HCT116 (cell line): ENCODE results near the gene VAMP2. TPM values are rescaled to one million over a fixed set of nuclear protein-coding genes. Genes with fewer than 3 reads are reported as not detected.

Experiments
- ATAC-seq: fragments of 200-7000 bp; cut with Tn5 transposase; 2 replicates; pipeline ENCODE4 v1.9.1; 2020; ENCODE audit warnings: mild to moderate bottlenecking, moderate library complexity
- BruUV-seq: library from RNA; stranded (reverse); fragments of 400-500 nt; replicated peaks from 2 replicates; lab custom pipeline; 2021; lab: Mats Ljungman, UMichigan
- CTCF ChIA-PET: fragments of 300-600 bp; sonication (Branson Sonifier 250); formaldehyde crosslinking; loops from one replicate; lab custom pipeline; 2021; ENCODE audit warnings: antibody characterized with exemption; lab: Charles Lee
- POLR2A ChIA-PET: fragments of 300-600, 350-600 bp; sonication (Branson Sonifier 250); formaldehyde crosslinking; loops from one replicate; lab custom pipeline; 2021; ENCODE audit warnings: antibody characterized with exemption; lab: Charles Lee
- RAD21 ChIA-PET, 2 experiments: fragments of 300-600 bp; sonication (Branson Sonifier 250); formaldehyde crosslinking; loops; one replicate each; lab custom pipeline; 2023; ENCODE audit warnings: low total read pairs in 2 of 2; ENCODE audit not compliant: uncharacterized antibody in 2 of 2, unreplicated experiment in 2 of 2, low non-redundant PET in 1 of 2; lab: Charles Lee
- DNase-seq: peaks from one replicate; pipeline ENCODE4 v3.0.0-alpha.2; 2010; ENCODE audit warnings: low read depth, low spot score
- H2AFZ ChIP-seq: fragments of 200-600 bp; shearing (Covaris generic), sonication (generic); 2 replicates; pipeline ENCODE4 v1.6.1; 2017; ENCODE audit warnings: low read depth, mixed run types, mixed read lengths, antibody characterized with exemption, low read length; ENCODE audit not compliant: poor library complexity, severe bottlenecking
- H3K27ac ChIP-seq: 2 replicates; pipeline ENCODE4 v1.5.1; 2012; ENCODE audit warnings: low read depth, low read length
- H3K27me3 ChIP-seq: fragments of 200-600 bp; sonication (generic); 2 replicates; pipeline ENCODE4 v1.6.1; 2016; ENCODE audit warnings: mixed run types, low read length, mixed read lengths; ENCODE audit not compliant: insufficient read depth
- H3K36me3 ChIP-seq, 2 experiments: fragments of 200-500 bp in 1 of 2; fragments of 200-600 bp in 1 of 2; sonication (Bioruptor generic) in 1 of 2; sonication (generic) in 1 of 2; 2 replicates each; pipeline versions ENCODE4 v1.5.1 to v1.6.1; 2014 to 2016; ENCODE audit warnings: low read length in 2 of 2, inconsistent platforms in 1 of 2, mixed read lengths in 1 of 2, mixed run types in 1 of 2; ENCODE audit not compliant: insufficient read depth in 2 of 2, control insufficient read depth in 1 of 2
- H3K4me1 ChIP-seq, 2 experiments: fragments of 200-600 bp in 1 of 2; sonication (generic) in 1 of 2; 2 replicates each; pipeline versions ENCODE4 v1.5.1 to v1.6.1; 2012 to 2017; ENCODE audit warnings: low read length in 2 of 2, inconsistent platforms in 1 of 2, mild to moderate bottlenecking in 1 of 2, mixed read lengths in 1 of 2, mixed run types in 1 of 2, moderate library complexity in 1 of 2; ENCODE audit not compliant: insufficient read depth in 2 of 2, control insufficient read depth in 1 of 2
- H3K4me2 ChIP-seq: fragments of 200-600 bp; sonication (generic); 2 replicates; pipeline ENCODE4 v1.6.1; 2017; ENCODE audit warnings: mixed run types, low read length, mixed read lengths
- H3K4me3 ChIP-seq, 2 experiments: fragments of 200-600 bp in 1 of 2; sonication (generic) in 1 of 2; replicated peaks in 1 of 2; 2 replicates each; pipeline ENCODE4 v1.5.1; 2011 to 2016; ENCODE audit warnings: low read length in 2 of 2, control low read depth in 1 of 2, low read depth in 1 of 2, mild to moderate bottlenecking in 1 of 2, mixed read lengths in 1 of 2, mixed run types in 1 of 2
- H3K79me2 ChIP-seq: fragments of 200-600 bp; sonication (generic); 2 replicates; pipeline ENCODE4 v1.6.1; 2017; ENCODE audit warnings: mild to moderate bottlenecking, mixed run types, low read length, moderate library complexity, mixed read lengths; ENCODE audit not compliant: insufficient read depth
- H3K9ac ChIP-seq: fragments of 200-600 bp; sonication (generic); 2 replicates; pipeline ENCODE4 v1.6.1; 2016; ENCODE audit warnings: low read length, mixed read lengths
- H3K9me2 ChIP-seq: fragments of 200-600 bp; sonication (generic), shearing (Covaris generic); 2 replicates; pipeline ENCODE4 v1.6.1; 2017; ENCODE audit warnings: mixed run types, mild to moderate bottlenecking, moderate library complexity; ENCODE audit not compliant: insufficient read depth
- H3K9me3 ChIP-seq, 2 experiments: fragments of 200-500 bp in 1 of 2; fragments of 200-600 bp in 1 of 2; sonication (Bioruptor generic) in 1 of 2; sonication (generic) in 1 of 2; 2 replicates each; pipeline ENCODE4 v1.6.1; 2014 to 2017; ENCODE audit warnings: low read length in 2 of 2, mixed read lengths in 2 of 2, inconsistent platforms in 1 of 2, low read depth in 1 of 2, mild to moderate bottlenecking in 1 of 2, mixed run types in 1 of 2, moderate library complexity in 1 of 2; ENCODE audit not compliant: control insufficient read depth in 1 of 2, insufficient read depth in 1 of 2
- H4K20me1 ChIP-seq: fragments of 200-600 bp; sonication (generic), shearing (Covaris generic); 2 replicates; pipeline ENCODE4 v1.6.1; 2017; ENCODE audit warnings: mixed run types, mild to moderate bottlenecking, moderate library complexity; ENCODE audit not compliant: insufficient read depth
- SIN3A ChIP-seq: IDR thresholded peaks from 2 replicates; pipeline ENCODE4 v1.6.1; 2012; ENCODE audit warnings: low read depth
- ZBTB33 ChIP-seq: IDR thresholded peaks from 2 replicates; pipeline ENCODE4 v1.6.1; 2011; ENCODE audit warnings: mild to moderate bottlenecking, low read length, moderate library complexity; ENCODE audit not compliant: insufficient replicate concordance; ENCODE audit errors: extremely low read depth
- ZNF274 ChIP-seq: fragments of 200-500 bp; sonication (Bioruptor generic); IDR thresholded peaks from 2 replicates; pipeline ENCODE4 v1.6.1; 2014; ENCODE audit warnings: mild to moderate bottlenecking, low read depth, low read length, inconsistent platforms
- intact Hi-C: fragments of 100-400 bp; cut with micrococcal nuclease; formaldehyde crosslinking; loops from 2 replicates; pipeline ENCODE4 v1.10.0; 2022
- total RNA-seq: library from RNA; stranded (reverse); gene quantifications from one replicate; pipeline ENCODE4 v1.2.1, GENCODE V29; 2021; ENCODE audit not compliant: unreplicated experiment

Gene VAMP2
- total RNA-seq, 1 experiment from 2014 or later: 35.9 TPM

GRCh38 chr17:8117367-8117979, 45.3 kb downstream of the VAMP2 start (continued):
- TF ChIP-seq ZBTB33: no peak

- no peak overlapping the region for H3K4me3 ChIP-seq
- TF ChIP-seq ZNF274 (no peak), SIN3A (no peak)
- H3K9me3 ChIP-seq: no peaks in the 10 kb centered on the region
- POLR2A ChIA-PET: interaction anchor here (0.8 to 4.1 kb wide), 2 partner anchors 13 to 57 kb away, joined by 3 to 43 read pairs; no protein-coding TSS in a partner anchor
- CTCF ChIA-PET: interaction anchor here (4.0 kb wide), 1 partner anchor 23 kb away, joined by 26 read pairs; no protein-coding TSS in a partner anchor
- intact Hi-C loops: loop anchor here (5.0 kb wide), 1 partner anchor 39 kb away; no protein-coding TSS in a partner anchor
- DNase-seq (no peak), ATAC-seq (no peak)
- RAD21 ChIA-PET: no interaction called here
- H3K9ac ChIP-seq: 0 out of 2 replicates have a peak overlapping the region, but pooled peaks have one; percentile 88
- no peak overlapping the region for H2AFZ ChIP-seq
- no peaks in the 10 kb centered on the region for H3K27me3 ChIP-seq
- H3K4me1 ChIP-seq: peaks cover 19 to 45% of the 10 kb centered on the region in 2 experiments
- H3K4me2 ChIP-seq: peak overlapping the region; percentile 98; the same call in 1 of the 2 replicates
- no peaks in the 10 kb centered on the region for H3K79me2 ChIP-seq
- BruUV-seq: no TSS peak
- no peaks in the 10 kb centered on the region for H3K9me2 ChIP-seq
- H3K27ac ChIP-seq: no peak overlapping the region
- peaks cover 3% of the 10 kb centered on the region; the same call in 1 of the 2 replicates for H4K20me1 ChIP-seq
- H3K36me3 ChIP-seq: no peaks in the 10 kb centered on the region
Measured at GRCh38 chr17:8116776-8117175, 46.0 kb downstream of the VAMP2 start.
